ENCODE data around the gene HOXB6. TPM values are rescaled to one million over a fixed set of nuclear protein-coding genes. Genes with fewer than 3 reads are reported as not detected.
A peak's percentile ranks its signal among the peaks of the same experiment; 100 is the strongest.

The HOXB6 gene
- polyA plus RNA-seq, 12 donors, result 0.80 to 8.8 (median 1.4) TPM; not detected in 1

DNA sequence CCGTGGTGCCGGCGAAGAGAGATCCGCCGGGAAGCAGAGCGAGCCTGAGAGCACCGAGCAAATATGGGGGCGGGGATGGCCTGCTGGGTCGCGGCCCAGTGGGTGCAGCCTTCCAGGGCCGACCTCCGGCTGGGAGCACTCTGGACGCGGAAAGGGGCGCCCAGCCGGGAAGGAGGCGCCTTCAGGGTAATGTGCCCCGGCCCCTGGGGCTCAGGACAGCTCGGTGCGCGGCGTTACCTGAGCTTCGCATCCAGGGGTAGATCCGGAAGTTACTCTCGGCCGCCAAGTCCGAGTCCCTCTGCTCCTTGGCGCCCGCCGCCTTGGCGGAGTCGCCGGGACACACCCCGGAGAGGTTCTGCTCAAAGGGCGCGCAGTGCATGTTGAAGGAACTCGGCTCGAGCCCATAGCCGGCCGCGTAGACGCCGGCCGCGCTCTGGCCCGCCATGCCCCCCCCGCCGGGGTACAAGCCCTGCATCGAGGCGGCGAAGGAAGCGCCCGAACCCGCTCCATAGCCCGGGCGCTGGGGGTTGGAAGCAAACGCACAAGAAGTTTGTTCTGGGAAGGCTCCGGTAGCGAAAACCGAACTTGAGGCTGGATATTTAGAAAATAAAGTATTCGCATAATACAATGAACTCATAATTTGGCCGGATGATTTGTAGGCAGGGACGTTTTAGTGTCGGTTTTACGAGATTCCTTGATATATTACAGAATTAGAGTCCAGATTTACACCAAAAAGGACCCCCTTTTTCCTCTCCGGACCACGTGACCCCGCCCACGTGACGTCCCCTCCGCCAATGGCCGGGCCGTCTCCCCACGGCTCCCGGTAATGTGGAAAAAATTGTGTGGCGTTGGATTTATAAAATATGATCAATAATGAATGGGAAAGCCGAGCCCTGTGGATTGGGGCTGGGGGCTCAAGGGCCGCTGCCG, 5.8 kb upstream of the HOXB6 start, which contains the start of gene HOXB7:
TSS of gene HOXB7 (minus strand) at position 736 of the 930 bp plus-strand sequence. CDS start at position 637, 99 bp downstream.
- DNase-seq, result peak; percentile 49

DNA sequence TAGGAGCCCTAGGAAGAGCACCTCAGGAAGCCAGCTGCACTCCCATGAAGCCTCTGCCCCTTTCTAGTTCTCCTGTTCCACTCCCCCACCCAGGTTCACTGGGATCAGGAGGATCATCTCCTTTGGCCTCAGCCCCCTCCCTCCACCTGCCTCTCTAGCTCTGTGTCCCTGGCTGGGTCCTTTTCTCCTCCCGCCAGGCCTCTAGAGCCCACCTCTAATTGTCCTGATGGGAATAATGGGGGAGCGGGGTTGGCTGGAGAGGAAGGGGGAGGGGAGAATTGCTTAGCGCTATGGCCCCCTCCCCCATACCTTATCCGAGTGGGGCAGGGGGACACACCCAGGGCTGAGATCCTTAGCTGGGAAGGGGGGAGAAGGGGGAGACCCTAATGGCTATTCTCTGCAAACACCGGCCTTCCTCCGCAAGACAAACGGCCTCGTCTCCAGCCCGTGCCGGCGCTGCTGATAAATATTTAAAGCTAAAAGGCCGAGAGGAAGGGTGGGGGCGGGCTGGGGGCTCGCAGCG, 5.0 kb upstream of the HOXB6 start:
- DNase-seq, result no peak

DNA sequence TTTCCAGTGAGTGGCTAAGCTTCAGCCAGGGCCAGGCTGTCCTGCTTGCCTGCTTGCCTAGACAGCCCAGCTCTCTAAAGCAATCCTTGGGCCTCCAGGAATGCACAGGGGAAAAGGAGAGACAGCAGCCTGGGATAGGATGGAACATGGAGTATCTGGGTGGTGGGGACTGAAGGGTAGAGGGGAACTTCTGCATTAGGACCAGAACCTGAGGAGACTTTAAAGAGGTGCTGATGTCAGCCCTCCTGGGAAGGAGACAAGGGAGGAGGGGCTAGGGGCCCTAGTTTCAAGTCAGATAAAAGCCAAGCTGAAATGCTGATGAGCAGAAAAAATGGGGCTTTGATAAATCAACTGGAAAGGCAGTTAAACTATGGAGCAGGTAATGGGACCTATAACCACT, 4.2 kb upstream of the HOXB6 start:
- DNase-seq, result no peak

DNA sequence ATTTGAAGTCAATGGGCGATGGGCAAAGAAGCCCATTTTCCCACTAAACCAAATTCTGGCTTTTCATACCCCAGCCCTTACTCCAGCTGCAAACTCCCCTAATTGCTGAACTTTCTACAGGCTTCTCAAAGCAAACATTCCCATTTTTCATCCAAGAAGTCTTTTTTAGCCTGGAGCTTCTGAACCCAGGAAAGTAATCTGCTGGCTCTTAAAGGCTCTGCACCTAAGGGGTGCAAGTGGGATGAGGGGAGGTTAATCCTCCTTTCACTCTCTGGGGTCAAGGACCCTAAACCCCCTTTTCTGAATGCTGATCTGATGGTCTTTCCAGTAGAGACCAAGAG, 3.7 kb upstream of the HOXB6 start:
- DNase-seq, result no peak

DNA sequence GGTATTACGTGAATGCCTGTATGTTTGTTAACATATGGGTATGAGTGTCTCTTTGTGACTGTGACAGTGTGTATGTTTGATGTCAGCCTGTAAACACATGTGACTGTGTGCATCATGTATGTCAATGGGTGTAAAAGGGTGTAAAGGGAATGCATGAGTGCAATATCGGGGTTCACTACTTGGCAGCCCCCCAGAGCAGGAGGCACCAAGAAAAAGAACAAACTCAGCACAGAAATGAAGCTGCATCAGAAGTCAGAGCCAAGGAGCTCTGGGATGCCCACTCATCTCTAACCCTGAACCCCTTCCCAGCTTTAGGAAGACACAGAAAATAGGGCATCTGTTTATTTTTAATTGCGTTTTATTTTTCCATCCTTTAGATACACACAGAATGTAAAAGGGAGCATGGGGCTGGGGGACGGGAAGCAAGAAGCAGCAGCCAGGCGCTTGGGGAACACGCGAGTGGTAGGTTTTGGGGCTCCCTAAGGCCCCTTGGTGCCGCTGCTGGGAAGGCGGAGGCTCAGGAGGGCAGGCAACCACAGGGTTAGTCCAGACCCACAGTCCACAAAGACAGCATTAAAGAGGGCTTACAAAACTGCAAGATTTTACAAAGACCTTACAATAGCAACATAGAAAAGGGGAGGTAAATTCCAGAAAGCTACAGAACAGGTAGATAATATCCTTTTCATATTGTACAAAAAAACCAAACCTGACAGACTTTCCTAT, 2.3 kb upstream of the HOXB6 start:
- no peak for DNase-seq

DNA sequence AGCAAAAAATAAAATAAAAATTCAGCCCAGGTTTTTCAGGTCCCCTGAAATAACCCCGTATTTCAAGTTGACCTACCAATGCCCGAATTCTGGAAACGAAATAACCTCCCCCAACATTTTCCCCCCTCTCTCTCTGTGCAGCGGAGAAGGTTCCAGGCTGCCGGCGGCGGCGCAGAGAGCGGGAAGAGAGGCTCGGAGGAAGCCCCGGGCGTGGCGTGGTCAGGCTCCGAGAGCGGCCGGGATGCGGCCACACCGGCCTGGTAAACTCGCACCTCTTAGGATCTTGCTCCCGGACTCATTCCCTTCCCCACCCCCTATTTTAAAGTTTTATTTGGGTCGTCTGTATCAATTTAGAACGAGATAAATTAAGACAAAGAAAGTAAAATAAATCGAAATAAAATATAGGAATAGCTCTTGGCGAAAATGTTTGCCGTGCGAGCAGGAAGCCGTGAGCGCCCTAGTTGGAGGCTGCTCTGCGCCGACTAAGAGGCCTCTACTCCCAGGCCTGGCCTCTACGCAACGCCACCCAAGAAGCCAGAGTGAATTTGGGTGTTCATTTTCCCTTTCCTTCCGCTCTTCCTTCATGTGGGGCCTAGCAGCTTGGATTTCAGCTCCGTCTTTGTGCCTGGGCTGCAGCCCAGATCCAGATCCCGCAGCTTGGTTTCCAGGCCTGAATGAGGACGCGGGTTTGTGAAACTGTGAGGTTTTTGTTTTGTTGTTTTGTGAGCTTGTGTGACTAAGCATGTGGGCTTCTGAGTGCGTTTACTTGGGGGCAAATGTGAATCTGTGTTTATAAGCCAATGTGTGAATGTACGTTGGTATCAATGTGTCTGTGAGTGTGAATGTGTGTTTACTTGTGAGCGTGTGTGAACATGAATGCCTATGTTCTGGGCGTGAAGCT, 1.5 kb upstream of the HOXB6 start:
- DNase-seq, result no peak

DNA sequence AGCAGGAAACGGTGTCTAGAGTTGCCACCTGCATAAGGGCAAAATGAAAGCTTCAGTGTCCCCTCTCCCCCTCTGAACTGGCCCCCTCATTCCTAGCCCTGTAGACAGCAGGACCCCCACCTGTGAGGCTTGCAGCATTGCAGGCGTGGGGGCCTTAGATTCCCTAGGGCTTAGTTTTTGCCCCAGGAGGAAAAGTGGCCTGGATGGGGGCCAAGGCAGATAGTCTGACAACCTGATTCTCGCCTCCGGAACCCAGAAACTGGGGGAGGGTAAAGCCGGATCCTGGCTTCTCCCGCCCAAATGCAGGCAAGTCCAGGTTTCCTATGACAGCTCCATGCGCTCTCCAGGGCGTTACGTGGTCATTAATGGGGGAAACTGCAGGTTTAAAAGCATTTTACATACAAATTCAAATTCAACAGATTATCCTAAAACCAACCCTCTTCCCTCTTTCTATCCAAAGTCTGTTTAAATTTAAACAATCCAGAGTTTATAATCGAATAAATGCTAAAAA, 678 bp upstream of the HOXB6 start:
- DNase-seq, result no peak

DNA sequence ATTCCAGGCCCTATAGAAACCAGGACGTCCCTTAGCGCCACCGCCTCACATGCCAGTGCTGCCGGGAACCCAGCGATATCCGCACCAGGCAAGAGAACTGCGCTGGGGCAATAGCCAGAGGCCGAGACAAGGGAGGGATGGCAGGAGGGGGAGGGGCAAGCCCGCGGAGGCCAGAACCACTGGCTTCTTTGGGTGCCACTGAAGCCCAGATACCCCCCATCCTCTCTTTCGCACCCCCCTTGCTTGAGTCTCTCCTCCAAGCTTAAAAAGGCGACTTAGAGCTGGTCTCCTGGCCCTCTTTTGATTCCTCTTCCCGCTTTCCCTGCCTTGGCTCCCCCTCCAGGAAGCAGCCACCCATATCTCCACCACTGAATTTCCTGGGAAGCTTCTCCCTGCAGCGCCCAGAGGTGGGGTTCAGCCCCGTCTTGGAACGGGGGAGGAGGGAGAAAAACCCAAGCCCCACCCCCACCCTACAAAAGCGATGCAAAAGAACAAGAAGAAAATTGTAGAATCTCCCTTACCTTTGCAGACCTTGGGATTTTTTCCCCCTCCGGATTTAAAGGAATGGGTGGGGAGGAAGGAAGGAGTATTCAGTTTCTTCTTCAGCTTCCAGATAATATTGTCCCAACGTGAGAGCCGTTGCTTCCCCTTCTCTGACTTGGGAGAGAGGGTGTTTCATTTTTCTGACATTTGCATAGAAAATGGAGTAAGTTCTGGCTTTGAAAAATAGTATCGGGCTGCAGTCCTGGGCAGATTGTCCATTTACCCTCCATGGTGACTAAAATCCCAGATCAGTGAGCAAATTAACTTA, 622 bp downstream of the HOXB6 start:
- DNase-seq, result no peak

DNA sequence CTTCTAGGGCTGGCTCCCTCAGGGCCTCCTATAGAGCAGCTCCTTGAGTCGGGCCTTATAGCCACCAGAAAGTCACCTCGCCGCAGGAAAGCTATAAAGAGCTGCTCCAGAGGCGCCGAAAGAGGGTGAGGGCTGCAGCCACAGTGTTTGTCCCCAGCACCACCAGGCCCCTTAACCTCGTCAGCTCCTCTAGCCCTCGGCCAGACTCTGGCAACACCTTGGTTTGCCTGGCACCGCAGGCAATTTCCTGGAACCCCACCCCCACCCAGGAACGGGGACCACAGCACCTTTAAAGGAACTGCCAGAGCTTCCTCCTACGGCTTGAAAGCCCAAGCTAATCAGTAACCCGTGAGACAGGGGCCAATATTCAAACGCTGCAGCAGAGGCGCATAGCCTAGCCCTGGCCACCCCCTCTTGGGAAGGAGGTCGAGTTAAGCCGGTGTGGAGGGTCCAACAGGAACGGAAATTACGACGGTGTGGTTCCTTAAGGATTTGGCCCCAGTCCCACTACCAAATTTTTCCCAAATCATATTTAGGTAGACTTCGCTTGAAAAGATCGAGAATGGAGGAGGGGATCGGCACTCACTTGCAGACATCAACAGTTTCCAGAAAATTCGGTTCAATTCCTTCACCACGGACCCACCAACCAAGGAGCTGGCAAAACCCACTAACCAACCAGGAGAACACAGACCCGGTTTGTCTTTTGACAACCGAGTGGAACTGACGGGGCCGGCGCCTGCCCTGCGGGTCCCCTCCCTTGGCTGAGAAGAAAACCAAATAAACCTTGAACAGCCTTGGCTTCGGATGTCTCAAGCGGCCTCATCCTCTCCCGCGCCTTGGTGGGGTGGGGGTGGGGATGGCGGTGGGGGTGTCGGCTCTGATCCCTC, 3.0 kb downstream of the HOXB6 start:
- DNase-seq, result no peak

DNA sequence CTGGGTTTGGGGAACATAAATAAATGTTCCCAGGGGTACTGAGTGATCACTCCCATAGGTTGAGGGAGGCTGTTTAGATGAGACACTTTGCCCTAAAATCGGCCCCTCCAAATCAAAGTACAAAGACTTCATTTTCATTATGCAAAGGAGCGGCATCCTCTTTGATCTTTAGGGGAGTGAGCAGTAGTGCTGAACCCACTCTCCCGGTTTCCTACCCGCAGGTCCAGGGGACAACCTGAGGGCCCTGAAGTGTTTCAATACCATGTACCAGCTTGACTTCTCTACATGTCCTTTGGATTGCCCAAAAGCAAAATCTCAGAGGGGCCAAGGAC, 3.6 kb downstream of the HOXB6 start:
- DNase-seq, result no peak

DNA sequence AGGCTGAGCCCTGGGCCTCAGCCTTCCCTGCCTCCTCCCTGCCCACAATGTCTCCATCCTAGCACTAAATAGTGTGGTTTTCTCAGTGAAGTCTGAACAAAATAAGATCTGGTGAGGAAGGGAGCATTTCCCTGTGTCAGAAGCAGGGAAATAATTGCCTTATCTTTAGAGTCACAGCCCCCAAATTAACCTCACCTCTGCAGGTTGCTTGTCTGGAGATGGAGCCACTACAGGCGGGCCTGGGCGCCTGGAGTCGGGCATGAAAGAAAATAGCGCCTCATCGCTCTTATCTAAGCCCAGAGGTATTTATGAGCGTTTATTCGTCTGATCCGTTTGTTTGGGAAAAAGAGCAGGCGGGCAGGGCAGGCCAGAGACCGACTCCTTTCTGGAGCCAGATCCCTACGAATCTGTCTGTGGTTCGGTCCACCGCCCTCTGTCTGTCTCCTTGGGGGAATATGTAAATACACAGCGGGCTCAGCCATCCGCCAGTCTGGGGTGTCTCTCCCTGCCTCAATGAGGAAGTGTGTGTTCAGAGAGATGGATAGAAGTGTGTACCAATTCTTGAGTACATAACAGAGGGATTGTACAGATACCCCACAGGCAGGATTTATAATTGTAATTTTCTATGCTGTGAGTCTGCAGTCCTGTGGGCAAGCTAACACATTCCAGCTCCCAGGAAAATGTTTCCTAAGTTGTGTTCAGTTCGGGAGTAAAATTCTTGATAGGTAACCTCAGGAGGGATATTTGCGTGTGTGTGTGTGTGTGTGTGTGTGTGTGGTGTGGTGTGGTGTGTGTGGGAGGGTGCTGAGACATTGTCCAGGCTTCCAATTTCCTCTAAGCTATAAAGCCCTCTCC, 4.3 kb downstream of the HOXB6 start:
- no peak for DNase-seq

DNA sequence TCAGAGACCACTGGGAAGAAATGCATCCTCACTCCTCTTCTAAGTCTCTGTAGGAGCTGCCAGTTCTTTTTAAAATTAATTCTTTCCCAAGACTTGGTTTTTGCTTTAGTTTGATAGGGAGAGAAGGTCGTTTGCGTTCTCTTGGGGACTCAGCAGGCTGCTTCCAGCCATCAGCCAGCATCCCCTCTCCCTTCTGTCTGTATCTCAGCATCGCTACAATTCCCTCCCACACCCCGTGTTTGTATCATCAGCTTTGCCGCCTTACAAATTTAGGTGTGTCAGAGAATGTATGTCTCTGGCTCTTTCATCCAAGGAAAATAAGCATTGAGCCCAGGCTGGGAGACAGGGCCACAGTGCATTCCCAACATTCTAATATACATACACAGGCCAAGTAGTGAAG, 5.4 kb downstream of the HOXB6 start:
- no peak for DNase-seq

DNA sequence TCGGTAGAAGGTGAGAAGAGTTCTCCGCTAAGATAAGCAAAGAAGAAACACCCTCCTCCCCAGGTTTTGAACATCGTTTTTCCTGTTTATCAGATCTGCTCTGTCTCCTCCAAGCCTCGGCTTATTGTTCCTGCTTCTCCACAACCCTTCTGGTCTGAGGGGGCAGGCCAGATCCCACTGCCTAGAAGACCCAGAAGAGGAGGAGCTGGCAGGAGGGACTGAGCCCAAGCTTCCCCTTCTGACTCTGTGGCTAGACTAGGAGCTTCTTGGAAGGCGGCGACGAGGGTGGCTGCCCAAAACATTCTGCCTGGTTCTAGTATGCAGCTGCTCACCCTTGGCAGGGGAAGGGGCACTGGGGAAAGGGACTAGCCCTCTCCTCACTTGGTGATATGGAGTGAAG, 6.0 kb downstream of the HOXB6 start:
- DNase-seq, result no peak

DNA sequence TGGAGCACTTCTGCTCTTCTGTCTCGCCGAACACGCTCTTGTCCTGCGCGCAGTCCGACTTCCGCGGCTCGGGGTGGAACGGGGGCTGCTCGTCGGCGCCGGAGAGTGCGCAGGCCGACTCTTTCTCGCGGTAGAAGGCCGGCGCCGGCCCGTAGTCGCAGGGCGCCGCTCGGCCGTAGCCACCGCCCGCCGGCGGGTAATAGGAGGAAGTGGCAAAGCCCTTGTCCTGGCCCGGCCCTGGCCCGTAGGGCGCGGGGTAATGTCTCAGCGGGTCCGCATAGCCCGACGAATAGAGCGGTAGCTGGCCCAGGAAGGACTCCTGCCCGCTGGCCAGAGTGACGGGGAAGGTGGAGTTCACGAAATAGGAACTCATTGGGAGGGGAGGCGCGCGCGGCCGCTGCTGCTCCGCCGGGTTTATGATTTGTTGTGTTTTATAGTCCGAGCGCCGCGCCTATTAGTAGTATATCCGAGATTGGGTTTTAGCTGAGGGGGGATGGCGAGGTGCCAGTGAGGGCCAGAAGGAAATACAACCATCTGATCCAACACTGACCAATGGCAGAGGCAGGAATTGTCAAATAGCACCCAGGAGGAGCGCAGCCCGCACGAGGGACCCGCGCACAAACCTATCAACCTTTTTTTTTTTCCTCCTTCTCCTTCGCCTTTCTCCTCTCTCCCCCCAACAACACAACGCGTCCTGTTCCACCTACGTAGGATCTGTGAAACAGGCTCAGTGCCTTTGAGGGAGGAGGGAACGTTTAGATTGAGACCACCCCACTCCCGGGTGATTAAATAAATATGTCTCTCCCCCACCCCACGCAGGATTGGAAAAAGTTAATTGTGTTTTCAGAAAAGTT, 6.8 kb downstream of the HOXB6 start:
- no peak for DNase-seq

DNA sequence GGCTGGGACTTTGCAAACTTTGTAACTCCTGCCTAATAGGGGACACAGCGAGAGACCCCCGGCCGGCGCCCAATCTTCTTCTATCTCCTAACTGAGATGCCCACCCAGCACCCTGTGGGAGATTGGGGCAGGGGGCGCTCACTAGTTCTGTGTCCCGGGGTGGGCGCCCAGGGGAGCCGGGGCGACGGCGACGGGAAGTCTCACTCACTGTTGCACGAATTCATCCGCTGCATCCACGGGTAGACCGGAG, 7.3 kb downstream of the HOXB6 start:
- DNase-seq, result no peak

DNA sequence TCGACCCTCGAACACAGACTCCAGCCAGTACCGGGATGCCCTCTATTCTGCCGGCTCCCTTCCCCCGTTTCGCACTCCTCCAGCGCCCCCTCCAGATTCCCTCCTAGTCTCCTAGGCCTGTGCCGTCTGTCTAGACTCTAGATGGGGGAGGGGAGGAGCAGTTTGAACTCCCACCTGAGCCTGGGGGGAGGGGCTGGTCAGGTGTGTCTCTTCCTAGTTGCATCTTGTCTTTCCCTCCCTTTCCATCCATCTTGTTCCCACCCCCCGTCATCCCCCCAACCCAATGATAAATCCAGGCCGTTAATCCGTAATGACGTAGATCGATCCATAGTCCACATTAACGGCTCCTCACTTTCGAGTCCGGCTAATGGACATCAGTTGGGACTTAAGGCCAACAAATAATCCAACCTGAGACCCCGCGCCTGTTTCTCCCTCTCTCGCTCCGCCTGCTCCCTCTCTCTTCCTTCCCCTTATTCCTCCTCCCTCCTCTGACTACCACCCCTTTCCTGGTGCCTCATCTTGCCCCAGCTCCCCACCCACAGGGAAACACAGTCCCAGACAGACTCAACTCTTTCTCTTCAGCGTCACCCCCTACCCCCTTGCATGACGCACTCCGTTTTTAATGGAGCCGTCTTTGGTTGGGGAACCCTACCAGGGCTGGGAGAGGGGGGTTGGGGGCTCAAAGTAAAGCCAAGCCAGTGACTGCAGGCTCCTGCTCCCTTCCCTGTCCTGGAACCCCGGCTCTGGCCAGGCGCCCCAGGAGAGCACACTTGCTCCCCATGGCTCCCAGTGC, 7.9 kb downstream of the HOXB6 start:
- DNase-seq, result no peak

DNA sequence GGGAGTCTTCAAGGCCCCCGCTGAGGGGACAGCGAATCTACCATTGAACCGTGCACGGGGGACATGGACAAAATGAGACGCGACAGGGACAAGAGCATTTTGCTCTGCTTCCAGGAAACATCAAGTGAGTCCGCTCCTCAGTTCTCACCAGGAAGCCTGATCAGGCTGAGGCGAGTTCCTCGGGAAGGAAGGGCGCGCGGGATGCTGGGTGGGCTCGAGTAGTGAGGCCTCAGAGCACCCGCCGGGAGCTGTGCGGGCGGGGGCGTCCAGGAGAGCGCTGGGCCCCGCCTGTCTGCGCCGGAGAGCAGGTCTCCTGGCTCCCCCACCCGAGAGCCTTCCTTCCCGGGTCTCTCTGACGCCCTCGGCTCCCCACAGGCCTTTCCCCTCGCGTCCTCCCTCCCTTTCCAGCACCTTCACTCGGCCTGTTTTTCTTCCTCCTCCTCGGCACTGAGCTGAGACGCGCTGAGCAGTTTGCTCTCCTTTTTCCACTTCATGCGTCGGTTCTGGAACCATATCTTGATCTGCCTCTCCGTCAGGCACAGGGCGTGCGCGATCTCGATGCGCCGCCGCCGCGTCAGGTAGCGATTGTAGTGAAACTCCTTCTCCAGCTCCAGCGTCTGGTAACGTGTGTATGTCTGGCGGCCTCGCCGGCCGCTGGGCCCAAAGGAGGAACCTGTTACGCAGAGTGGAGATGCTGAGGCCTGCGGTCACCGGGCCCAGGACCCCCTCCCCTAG, 8.6 kb downstream of the HOXB6 start:
- no peak for DNase-seq
